T-helper 22 cell (primary cell): ENCODE results near the gene KCNMA1.

Experiments
- DNase-seq: peaks from one replicate; pipeline ENCODE4 v3.0.0-alpha.2; 2020; ENCODE audit warnings: low read depth

KCNMA1 gene

GRCh38 chr10:77299320-77299719 lies 338.3 kb downstream of the KCNMA1 start:
- no peak for DNase-seq

GRCh38 chr10:77297393-77297739 lies 340.2 kb downstream of the KCNMA1 start:
- no peak for DNase-seq

DNA sequence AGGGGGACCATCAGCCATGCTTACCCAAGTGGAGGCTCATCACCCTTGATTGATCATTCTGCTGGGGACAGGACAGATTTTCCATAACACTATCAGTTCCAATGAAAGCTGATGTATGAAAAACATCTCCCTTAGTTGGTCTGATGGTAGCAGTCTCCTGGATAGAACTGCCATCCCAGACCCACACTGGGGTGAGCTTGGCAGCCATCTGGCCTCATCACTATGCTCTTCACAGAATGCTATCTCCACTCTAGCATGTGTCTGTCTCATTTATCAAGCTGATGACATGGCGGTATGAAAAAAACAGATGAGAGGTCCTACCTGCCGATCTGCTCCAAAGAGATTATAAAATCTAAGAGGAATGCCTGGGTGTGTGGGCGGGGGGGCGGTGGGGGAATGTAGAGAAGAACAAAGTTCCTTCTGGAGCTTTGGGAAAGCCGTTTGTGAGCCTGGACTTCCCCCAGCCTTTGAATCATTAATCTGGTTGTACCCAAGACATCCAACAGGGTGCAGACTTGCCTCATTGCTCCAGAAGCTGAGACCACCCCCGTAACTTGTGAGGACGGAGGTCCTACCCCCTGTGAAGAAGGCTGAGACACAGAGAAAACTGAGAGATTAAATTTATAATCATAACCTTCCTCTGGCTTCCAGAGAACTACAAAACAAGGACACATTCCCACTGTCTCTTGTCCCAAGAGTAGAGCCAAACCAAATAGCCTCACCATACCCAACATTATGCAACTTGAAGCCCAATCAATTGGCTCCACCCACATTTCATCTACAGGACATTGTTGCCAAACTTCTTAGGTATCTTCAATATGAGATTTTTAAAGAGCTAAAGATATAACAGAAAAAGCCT lies 340.8 kb downstream of the KCNMA1 start:
- no peak for DNase-seq

- no peak for DNase-seq
Measured at GRCh38 chr10:77293773-77294172, 343.8 kb downstream of the KCNMA1 start.

- no peak for DNase-seq
Measured at GRCh38 chr10:77293347-77293746, 344.3 kb downstream of the KCNMA1 start.

DNA sequence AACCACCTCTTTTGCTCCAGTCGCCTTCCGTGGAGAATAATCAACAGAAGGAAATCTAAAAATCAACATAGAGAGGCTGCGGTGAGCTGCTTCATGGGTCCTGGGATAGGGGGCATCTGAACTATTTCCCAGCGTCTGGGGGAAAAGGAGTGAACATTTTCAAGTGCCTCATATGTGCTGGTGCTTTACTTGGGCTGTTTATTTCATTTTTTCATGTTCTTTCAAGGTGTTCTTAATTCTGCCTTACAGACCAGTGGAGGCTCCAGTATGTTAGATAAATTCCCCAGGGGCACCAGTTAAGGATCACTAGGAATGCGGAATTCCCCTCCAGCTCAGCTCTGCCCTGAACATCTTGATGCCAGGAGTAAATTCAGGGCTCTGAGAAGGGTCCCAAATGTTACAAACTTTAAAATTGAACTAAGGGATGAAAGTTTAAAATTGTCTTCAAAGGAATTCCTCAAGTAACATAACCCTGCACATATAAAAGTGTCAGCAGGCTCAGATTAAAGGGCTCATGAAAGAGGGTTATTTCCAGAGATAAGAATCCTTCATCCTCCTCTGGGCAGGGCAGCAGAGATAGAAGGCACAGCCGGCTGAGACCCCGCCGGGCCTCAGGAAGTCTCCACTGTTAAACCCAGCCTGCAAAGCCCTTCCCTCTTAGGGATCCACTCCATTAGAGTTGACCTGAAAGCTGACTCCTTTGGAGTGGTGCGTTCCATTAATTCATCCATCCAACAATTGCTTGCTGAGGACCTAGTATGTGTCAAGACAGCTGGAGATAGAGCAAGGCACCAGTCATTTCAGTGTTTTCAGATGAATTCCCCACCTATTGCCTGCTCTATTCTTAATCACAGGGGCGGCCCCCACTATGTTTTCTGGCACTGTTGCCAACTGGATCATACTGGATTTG lies 345.8 kb downstream of the KCNMA1 start:
- DNase-seq: no peak

DNA sequence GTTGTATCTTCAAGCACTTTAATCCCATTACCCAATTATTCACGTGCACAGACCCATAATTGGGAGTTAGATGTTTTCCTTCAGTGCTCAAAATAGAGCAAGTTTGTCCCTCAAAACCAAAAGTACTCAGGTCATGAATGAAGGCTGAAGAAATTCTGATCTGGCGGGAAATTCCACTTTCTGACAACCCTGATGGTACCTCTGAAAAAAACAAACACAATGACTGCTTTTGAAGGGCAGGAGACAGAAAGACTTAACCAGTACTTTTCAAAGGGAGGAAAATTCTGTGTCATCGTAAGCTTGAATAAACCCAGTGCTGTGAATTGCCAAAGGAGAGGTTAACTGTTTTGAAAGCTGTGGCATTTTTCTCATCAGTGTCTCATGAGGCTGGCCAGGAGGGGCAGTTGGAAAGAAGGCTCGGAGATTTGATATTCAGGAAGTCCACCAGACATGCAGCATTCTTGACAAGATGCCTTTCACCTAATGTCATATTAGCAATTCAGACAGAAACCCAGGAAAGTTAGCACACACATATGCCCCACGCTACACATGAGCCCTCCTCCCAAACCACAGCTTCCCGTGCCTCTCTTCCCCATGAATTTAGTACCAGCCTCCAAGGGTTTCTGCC lies 347.0 kb downstream of the KCNMA1 start:
- no peak for DNase-seq

- no peak for DNase-seq
Measured at GRCh38 chr10:77289790-77290189, 347.8 kb downstream of the KCNMA1 start.

DNA sequence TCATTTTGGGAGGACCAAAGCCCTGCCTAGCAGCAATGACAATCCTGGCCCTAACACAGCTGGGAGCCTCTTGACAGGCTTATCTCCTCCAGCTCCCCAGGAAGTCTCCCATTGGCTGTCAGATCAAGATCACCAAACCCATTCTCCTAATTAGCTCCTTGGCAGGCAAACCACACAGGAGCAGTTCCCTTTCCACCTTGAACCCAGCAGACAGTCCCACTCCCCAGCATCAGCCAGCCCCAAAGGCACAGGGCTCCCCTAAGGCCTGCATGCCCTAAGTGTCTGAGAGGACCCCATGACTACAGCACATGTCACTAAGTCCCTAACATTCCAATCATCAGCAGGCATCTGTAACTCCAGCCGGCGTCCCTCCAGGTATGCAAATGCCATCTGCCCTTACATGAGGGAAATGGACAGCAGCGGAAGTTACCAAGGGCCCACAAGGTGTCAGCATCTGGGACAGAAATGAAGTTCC lies 348.5 kb downstream of the KCNMA1 start:
- DNase-seq: no peak

GRCh38 chr10:77287647-77288120 lies 349.9 kb downstream of the KCNMA1 start:
- no peak for DNase-seq

DNA sequence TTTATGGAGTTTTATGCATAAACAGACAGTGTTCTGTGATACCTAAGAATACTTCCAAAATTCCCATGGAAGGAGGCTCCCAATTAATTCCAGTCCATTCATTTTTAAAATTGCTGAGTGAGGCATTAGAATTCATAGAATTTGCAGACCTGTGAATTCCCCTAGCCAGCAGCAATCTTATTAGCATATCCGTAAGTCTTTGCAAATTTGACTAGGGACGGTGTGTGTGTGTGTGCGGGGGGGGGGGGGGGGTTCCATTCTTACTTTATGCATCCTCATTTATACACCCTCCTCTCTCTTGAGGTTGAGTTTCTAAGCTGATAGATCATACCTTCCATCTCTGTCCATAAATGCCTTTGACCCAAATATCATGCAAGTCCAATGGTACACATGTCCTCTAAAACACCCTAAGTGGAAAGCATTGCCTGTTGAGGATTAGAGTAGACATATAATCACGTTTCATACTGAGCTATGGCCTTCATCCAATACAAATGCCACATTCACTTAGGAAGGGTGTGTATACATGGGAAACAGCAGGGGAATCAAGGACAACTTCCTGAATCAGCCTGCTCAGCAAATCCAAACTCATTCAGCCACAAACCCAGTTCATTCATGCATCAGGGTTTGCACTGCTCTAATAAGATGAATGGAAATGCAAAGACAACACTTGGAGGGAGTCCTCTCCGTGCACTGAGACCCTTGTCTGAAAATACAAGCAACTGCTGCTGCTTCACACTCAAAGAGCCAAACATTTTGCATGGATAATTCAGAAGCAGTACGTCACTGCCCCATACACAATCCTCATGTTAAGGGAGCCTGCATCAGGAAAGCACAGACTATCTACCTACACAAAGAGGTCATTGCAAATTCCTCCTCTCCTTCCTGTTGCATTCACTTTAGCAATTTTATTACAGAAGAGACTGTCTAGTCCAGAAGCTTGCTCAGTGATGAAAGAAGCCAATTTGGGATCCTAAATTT lies 350.8 kb downstream of the KCNMA1 start:
- no peak for DNase-seq

GRCh38 chr10:77285529-77286182 lies 352.0 kb downstream of the KCNMA1 start:
- DNase-seq: no peak

GRCh38 chr10:77284797-77285196 lies 352.8 kb downstream of the KCNMA1 start:
- DNase-seq: no peak

- no peak for DNase-seq
Measured at GRCh38 chr10:77283326-77283725, 354.3 kb downstream of the KCNMA1 start.

DNA sequence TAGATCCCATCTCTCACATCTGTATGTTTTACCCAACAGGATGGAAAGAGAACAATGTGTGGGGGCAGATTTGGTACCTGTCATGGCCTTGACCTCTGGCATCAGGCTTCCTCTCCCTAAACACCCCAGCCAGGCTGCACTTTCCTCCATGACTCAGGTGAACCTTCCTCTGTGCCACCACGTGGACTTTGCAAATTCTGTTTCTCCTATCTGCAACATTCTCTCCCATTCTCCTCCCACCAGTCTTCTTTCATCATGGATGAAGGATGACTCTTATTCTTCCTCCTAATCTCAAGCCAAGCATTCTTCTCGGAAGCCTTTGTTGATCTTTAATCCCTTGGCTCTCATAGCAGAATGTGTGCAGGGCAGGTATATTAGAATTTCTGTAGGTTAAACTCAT lies 355.4 kb downstream of the KCNMA1 start:
- no peak for DNase-seq

- no peak for DNase-seq
Measured at GRCh38 chr10:77281719-77282118, 355.9 kb downstream of the KCNMA1 start.

DNA sequence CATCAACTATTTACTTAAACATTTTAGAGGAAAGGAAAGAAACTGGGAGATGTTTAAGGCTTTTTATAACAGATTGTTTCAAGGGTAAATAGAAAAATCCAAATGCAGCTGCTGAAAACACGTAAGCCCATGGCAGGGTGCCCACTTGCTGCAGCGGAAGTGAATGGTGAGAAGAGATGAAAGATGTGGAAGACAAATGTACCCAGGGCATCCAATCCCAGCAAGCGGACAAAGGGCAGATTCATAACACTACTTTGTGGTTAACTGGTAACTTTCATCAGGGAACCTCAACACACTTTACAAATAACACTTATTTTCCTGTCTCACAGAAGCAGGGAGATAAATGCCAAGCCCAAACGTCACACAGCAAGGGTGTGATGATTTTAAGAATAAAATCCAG lies 358.4 kb downstream of the KCNMA1 start:
- no peak for DNase-seq

DNA sequence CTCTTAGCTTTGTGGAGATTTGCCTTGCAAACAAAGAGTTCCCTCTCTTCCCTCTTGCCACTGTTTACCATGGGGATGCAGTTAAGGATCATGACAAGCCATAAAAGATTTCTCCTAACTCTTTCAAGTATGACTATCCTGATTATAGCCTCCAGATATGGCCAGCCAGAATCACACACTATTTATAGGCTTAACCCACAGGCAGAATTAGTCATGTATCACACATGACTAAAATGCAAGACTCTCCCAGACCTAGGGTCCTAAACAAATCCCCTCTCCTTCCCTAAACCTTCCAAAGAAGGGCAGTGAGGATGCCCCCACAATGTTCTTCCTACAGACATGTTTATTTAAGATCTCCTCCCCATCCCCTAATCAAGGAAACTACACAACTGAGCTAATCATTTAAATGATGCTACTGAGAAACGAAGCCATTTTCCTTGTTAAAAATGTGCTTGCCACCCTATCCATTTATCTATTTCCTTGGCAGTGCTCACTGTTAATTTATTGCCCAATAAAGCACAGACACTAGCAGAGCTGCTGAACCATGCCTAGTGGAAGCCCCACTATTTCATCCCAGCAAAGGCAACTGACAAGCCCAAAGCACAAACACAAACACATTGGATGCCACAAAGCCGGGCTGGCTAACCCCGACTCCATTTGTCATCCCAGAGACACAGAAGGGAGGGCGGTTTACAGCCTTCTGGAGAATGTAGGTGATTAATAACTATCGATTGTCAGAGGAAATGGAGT lies 363.4 kb downstream of the KCNMA1 start:
- no peak for DNase-seq

DNA sequence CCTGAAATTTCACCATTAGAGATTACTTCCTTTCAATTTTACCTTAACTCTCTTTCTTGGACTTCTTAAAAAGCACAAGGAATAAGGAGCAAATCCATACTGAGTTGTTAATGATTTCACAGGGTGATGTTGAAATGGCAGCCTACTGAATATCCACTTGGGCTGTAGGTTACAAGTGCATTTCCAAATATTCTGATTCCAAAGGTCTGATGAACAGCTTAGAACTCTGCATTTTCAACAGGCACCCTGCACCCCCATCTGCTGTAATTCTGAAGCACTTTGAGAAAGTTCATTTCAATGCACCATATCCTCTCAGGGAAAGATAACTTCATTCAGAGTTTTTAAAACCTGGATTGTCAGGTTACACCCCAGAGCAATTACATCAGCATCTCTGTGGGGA lies 368.4 kb downstream of the KCNMA1 start:
- no peak for DNase-seq

DNA sequence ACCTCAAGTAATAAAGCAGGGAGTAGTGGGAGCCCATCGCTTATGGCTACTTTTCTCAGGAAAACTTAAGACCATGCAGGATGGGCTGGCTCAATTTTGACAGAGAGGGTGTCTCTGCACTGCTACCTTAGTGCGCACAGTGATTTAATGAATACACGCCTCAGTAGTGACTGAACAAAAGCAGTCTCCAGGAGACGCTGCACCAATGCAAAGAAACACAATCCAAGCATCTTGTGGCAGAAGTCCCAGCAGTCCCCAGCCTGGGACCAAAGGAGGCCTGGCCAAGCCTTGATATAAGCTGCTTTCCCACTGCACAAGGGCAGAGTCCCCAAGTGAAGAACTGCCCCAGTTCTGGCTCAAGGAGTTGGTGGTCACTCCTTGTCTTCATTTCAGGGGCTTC lies 368.9 kb downstream of the KCNMA1 start:
- no peak for DNase-seq
